PC-9 (cell line): ENCODE measurements around the gene POMT1. TPM values are rescaled to one million over a fixed set of nuclear protein-coding genes. Genes with fewer than 3 reads are reported as not detected.

ENCODE experiments used
- BruUV-seq: library from RNA; stranded (reverse); fragments of 400-500 nt; replicated peaks from 2 replicates; lab custom pipeline; 2021; lab: Mats Ljungman, UMichigan
- CTCF ChIA-PET: fragments of 300-600 bp; sonication (Branson Sonifier 250); formaldehyde crosslinking; loops from one replicate; lab custom pipeline; 2022; ENCODE audit warnings: antibody characterized with exemption; lab: Charles Lee
- POLR2A ChIA-PET: fragments of 300-600 bp; sonication (Branson Sonifier 250); formaldehyde crosslinking; loops from one replicate; lab custom pipeline; 2022; ENCODE audit warnings: antibody characterized with exemption; ENCODE audit not compliant: unreplicated experiment; lab: Charles Lee
- DNase-seq, 2 experiments: peaks; one replicate each; pipeline versions ENCODE4 v3.0.0 to v3.0.0-alpha.2; 2015 to 2022; ENCODE audit warnings: mixed read lengths in 1 of 2
- H2AFZ ChIP-seq: fragments of 200-600 bp; sonication (generic); 2 replicates; pipeline ENCODE4 v1.8.1; 2017; ENCODE audit warnings: antibody characterized with exemption
- H3F3A ChIP-seq: fragments of 200-600 bp; sonication (generic); 2 replicates; pipeline ENCODE4 v1.8.1; 2017; ENCODE audit warnings: antibody characterized with exemption, mild to moderate bottlenecking, low read depth; ENCODE audit not compliant: insufficient read depth
- H3K27ac ChIP-seq: fragments of 200-600 bp; sonication (generic); 2 replicates; pipeline ENCODE4 v1.6.1; 2016; ENCODE audit warnings: mixed run types
- H3K27me3 ChIP-seq: fragments of 200-600 bp; sonication (generic); 2 replicates; pipeline ENCODE4 v1.6.1; 2016; ENCODE audit warnings: low read depth, mixed run types; ENCODE audit not compliant: insufficient read depth
- H3K36me3 ChIP-seq: fragments of 200-600 bp; sonication (generic); 2 replicates; pipeline ENCODE4 v1.6.1; 2016; ENCODE audit warnings: low read depth, mixed run types
- H3K4me1 ChIP-seq: fragments of 200-600 bp; sonication (generic); replicated peaks from 2 replicates; pipeline ENCODE4 v1.6.1; 2016; ENCODE audit warnings: mixed run types; ENCODE audit not compliant: insufficient read depth
- H3K4me2 ChIP-seq: fragments of 200-600 bp; sonication (generic); 2 replicates; pipeline ENCODE4 v1.6.1; 2017; ENCODE audit warnings: mixed run types
- H3K4me3 ChIP-seq: fragments of 200-600 bp; sonication (generic); 2 replicates; pipeline ENCODE4 v1.6.1; 2016; ENCODE audit warnings: mixed run types
- H3K79me2 ChIP-seq: fragments of 200-600 bp; sonication (generic); 2 replicates; pipeline ENCODE4 v1.6.1; 2017; ENCODE audit warnings: low read depth, mixed run types
- H3K9me2 ChIP-seq: fragments of 200-600 bp; sonication (generic); 2 replicates; pipeline ENCODE4 v1.8.1; 2017; ENCODE audit warnings: mild to moderate bottlenecking; ENCODE audit not compliant: insufficient read depth
- H3K9me3 ChIP-seq: fragments of 200-600 bp; sonication (generic); 2 replicates; pipeline ENCODE4 v1.8.1; 2016; ENCODE audit warnings: low read depth; ENCODE audit not compliant: insufficient read depth
- H4K20me1 ChIP-seq: fragments of 200-600 bp; sonication (generic); 2 replicates; pipeline ENCODE4 v1.8.1; 2017; ENCODE audit not compliant: insufficient read depth
- CTCF ChIP-seq: fragments of 200-600 bp; sonication (generic); conservative IDR thresholded peaks from 2 replicates; pipeline ENCODE4 v1.6.1; 2017; ENCODE audit warnings: mixed run types, antibody characterized with exemption, mild to moderate bottlenecking, moderate library complexity
- EZH2 ChIP-seq: fragments of 200-600 bp; sonication (generic); IDR thresholded peaks from 2 replicates; pipeline ENCODE4 v1.8.0; 2017; ENCODE audit warnings: antibody characterized with exemption, low read depth
- intact Hi-C: fragments of 100-400 bp; cut with micrococcal nuclease; formaldehyde crosslinking; loops from one replicate; pipeline ENCODE4 v1.10.0; 2022; ENCODE audit not compliant: unreplicated experiment
- total RNA-seq: library from RNA; stranded (reverse); gene quantifications from 2 replicates; pipeline ENCODE4 v1.2.3, GENCODE V29; 2021

The POMT1 gene
- total RNA-seq, 1 experiment from 2014 or later: 35.3 TPM

- intact Hi-C loops: no loop called here
- no peak overlapping the region for H3K4me2 ChIP-seq
- H3K36me3 ChIP-seq: peaks cover 17% of the 10 kb centered on the region; the same call in 1 of the 2 replicates
- BruUV-seq: no TSS peak
- TF ChIP-seq EZH2 (no peak), CTCF (no peak)
- no peak overlapping the region for H3K27ac ChIP-seq
- no peaks in the 10 kb centered on the region for H3K4me1 ChIP-seq
- peaks cover 24% of the 10 kb centered on the region; the same call in 1 of the 2 replicates for H3F3A ChIP-seq
- DNase-seq: peak; percentile 45 to 74
- H3K4me3 ChIP-seq: no peak overlapping the region
- no peaks in the 10 kb centered on the region for H3K79me2 ChIP-seq
- no peaks in the 10 kb centered on the region for H3K9me3 ChIP-seq
- H2AFZ ChIP-seq: no peak overlapping the region
- ChIA-PET CTCF (no interaction called here), POLR2A (interaction anchor here (0.5 kb wide), 1 partner anchor 940 kb away, joined by 7 read pairs; no protein-coding TSS in a partner anchor)
- no peaks in the 10 kb centered on the region for H3K27me3 ChIP-seq
- no peaks in the 10 kb centered on the region for H3K9me2 ChIP-seq
- H4K20me1 ChIP-seq: peaks cover 18% of the 10 kb centered on the region
Observed at GRCh38 chr9:131500939-131501541, 1.7 kb upstream of the POMT1 start.

DNA sequence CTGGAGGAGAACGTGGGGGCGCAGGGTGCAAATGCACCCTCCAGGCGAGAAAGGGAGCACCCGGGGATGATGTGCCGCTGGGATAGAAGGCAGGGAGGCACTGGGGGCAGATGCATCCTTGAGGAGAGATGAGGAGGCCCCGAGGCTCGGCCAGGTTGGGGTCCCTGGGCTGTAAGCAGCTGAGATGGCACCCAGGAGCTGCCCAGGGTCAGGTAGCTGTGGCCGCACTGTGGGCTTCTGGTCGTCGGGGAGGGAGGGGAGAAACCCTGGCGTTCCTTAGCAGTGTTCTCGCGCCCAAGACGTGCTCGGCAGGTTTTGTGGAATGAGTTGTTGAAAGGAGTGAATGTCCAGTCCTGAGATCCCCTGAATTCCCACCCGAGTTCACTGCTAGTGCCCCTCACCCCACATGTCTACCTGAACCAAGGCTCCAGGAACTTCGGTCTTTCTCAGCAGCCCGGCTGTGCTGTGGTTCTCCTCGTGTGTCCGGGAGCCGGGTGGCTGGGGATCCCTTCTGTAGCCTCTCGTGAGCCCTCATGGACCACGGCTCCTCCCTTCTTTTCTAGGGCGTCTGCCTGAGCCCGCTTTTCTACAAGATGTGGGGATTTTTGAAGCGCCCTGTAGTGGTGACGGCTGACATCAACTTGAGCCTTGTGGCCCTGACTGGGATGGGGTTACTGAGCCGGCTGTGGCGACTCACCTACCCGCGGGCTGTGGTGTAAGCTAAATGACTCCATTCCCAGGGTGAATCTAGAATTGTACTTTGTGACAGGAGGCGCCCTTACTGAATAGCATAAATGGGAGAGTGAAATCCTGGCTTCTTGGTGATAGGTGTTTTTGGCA is 1.1 kb downstream of the POMT1 start:
- Histone ChIP-seq H3K9me3 (no peaks in the 10 kb centered on the region), H3K79me2 (no peaks in the 10 kb centered on the region), H3K4me2 (peak overlapping the region; percentile 61), H4K20me1 (peaks cover 7% of the 10 kb centered on the region; the same call in 1 of the 2 replicates), H3K4me3 (no peak overlapping the region), H2AFZ (no peak overlapping the region), H3K27me3 (no peaks in the 10 kb centered on the region), H3K9me2 (no peaks in the 10 kb centered on the region), H3F3A (peaks cover 15% of the 10 kb centered on the region; the same call in 1 of the 2 replicates), H3K4me1 (no peaks in the 10 kb centered on the region), H3K27ac (no peak overlapping the region), H3K36me3 (peaks cover 13% of the 10 kb centered on the region; the same call in 1 of the 2 replicates)
- BruUV-seq: no TSS peak
- DNase-seq: peak; percentile 36 to 40
- TF ChIP-seq CTCF (no peak), EZH2 (no peak)
- ChIA-PET CTCF (no interaction called here), POLR2A (no interaction called here)
- intact Hi-C loops: no loop called here

- no TSS peak for BruUV-seq
Observed at GRCh38 chr9:131505012-131505411, 2.3 kb downstream of the POMT1 start.

More at GRCh38 chr9:131505012-131505411, 2.3 kb downstream of the POMT1 start:
- CTCF ChIA-PET: interaction anchor here (0.7 kb wide), 1 partner anchor 160 kb away, joined by 6 read pairs; no protein-coding TSS in a partner anchor
- Histone ChIP-seq H3K9me3 (no peaks in the 10 kb centered on the region), H3K27ac (no peak overlapping the region), H3K27me3 (no peaks in the 10 kb centered on the region), H3K9me2 (no peaks in the 10 kb centered on the region), H3K36me3 (0 out of 2 replicates have a peak, but pooled peaks cover 4% of the 10 kb centered on the region), H4K20me1 (peaks cover 7% of the 10 kb centered on the region), H3F3A (peaks cover 17% of the 10 kb centered on the region; the same call in 1 of the 2 replicates), H3K4me2 (no peak overlapping the region), H3K79me2 (no peaks in the 10 kb centered on the region), H3K4me3 (no peak overlapping the region), H3K4me1 (no peaks in the 10 kb centered on the region), H2AFZ (no peak overlapping the region)
- no peak for TF ChIP-seq CTCF
- no peak for TF ChIP-seq EZH2
- POLR2A ChIA-PET: no interaction called here
- DNase-seq: no peak
- intact Hi-C loops: no loop called here
